RWPE2 (cell line): ENCODE measurements around the gene STK11.

Experiments used
- ATAC-seq: fragments of 200-7000 bp; cut with Tn5 transposase; 3 replicates; pipeline ENCODE4 v1.9.1; 2021; ENCODE audit warnings: low read depth
- DNase-seq: peaks from one replicate; pipeline ENCODE4 v3.0.0-alpha.2; 2020; ENCODE audit warnings: low spot score
- H3K27ac ChIP-seq: fragments of 450-650 bp; 2 replicates; pipeline ENCODE4 v1.5.1; 2017; ENCODE audit warnings: mild to moderate bottlenecking; ENCODE audit not compliant: poor library complexity, severe bottlenecking
- H3K27me3 ChIP-seq: fragments of 250-450 bp; sonication (Bioruptor Pico); 2 replicates; pipeline ENCODE4 v1.5.1; 2021; ENCODE audit warnings: mild to moderate bottlenecking, moderate library complexity; ENCODE audit not compliant: insufficient read depth, poor library complexity, severe bottlenecking
- H3K36me3 ChIP-seq: fragments of 250-450 bp; sonication (Bioruptor Pico); 2 replicates; pipeline ENCODE4 v1.5.1; 2020; ENCODE audit warnings: low read depth, mild to moderate bottlenecking, moderate library complexity
- H3K4me1 ChIP-seq: fragments of 250-450 bp; sonication (Bioruptor Pico); 2 replicates; pipeline ENCODE4 v1.5.1; 2021; ENCODE audit warnings: mild to moderate bottlenecking, moderate library complexity; ENCODE audit not compliant: insufficient read depth, poor library complexity, severe bottlenecking
- H3K4me3 ChIP-seq: fragments of 250-450 bp; sonication (Bioruptor Pico); 2 replicates; pipeline ENCODE4 v1.5.1; 2021; ENCODE audit warnings: mild to moderate bottlenecking, moderate library complexity; ENCODE audit not compliant: severe bottlenecking
- H3K9me3 ChIP-seq: fragments of 250-450 bp; sonication (Bioruptor Pico); 2 replicates; pipeline ENCODE4 v1.5.1; 2021; ENCODE audit warnings: mild to moderate bottlenecking, moderate library complexity; ENCODE audit not compliant: severe bottlenecking
- TF ChIP-seq, protein P1 (sequence below): fragments of 450-650 bp; IDR thresholded peaks from one replicate; pipeline ENCODE4 v1.5.1; 2017; ENCODE audit warnings: mild to moderate bottlenecking, moderate library complexity; ENCODE audit not compliant: poor library complexity, severe bottlenecking

STK11 gene

DNA sequence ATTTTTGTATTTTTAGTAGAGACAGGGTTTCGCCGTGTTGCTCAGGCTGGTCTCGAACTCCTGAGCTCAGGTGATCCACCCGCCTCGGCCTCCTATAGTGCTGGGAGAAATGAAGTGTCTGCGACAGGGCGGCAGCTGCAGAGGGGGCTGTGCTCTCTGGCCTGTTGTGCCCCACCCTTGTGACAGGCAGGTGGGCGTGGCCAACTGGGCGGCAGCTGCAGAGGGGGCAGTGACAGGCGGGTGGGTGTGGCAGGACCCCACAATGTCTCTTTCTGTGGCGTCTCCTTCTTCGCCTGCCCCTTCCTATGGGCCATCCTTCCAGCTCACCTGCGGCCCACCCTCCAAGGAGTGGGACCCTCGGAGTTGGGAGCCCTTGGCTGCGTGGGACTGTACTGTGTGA, 11.8 kb downstream of the STK11 start:
- DNase-seq, result no peak
- H3K36me3 ChIP-seq, result peaks cover 11% of the 10 kb centered on the region; the same call in 1 of the 2 replicates
- peaks cover 40% of the 10 kb centered on the region for H3K4me1 ChIP-seq
- no peak for ATAC-seq
- H3K27ac ChIP-seq, result peak overlapping the region; percentile 93
- no peak overlapping the region for H3K4me3 ChIP-seq
- H3K9me3 ChIP-seq, result no peaks in the 10 kb centered on the region
- TF ChIP-seq, protein P1, sequence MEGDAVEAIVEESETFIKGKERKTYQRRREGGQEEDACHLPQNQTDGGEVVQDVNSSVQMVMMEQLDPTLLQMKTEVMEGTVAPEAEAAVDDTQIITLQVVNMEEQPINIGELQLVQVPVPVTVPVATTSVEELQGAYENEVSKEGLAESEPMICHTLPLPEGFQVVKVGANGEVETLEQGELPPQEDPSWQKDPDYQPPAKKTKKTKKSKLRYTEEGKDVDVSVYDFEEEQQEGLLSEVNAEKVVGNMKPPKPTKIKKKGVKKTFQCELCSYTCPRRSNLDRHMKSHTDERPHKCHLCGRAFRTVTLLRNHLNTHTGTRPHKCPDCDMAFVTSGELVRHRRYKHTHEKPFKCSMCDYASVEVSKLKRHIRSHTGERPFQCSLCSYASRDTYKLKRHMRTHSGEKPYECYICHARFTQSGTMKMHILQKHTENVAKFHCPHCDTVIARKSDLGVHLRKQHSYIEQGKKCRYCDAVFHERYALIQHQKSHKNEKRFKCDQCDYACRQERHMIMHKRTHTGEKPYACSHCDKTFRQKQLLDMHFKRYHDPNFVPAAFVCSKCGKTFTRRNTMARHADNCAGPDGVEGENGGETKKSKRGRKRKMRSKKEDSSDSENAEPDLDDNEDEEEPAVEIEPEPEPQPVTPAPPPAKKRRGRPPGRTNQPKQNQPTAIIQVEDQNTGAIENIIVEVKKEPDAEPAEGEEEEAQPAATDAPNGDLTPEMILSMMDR, result no peak
- H3K27me3 ChIP-seq, result no peaks in the 10 kb centered on the region

DNA sequence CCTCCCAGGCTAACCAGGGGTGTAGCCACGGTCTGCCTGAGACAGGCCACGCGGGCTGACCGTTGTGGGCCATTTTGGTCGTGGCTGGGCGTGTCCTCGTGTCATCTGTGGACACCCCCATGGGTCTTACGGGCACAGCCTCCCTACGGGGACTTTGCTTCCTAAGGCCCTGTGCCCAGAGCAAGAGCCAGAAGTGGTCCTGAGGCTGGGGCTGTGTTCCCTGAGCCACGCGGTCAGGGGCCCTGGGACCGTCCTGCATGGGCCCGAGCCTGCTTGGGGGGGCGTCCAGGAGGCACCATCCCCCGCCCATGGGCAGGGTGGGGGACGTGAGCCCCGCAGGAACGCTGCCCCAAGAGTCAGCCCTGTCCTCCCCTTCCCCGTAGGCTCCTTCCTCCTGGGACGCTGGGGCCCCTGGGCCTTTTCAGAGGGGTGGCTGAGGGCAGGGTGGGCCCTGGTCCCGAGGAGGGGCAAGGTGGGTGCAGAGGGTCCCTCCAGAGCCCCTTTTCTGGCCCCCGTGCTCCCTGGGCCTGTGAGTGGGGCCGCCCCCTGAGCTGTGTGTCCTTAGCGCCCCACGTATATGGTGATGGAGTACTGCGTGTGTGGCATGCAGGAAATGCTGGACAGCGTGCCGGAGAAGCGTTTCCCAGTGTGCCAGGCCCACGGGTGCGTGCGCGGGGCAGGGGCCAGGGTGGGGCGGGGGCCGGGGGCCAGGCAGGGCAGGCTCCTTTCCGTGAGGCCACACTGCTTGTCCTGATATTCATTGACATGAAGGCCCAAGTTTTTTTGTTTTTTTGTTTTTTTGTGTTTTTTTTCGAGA, 13.4 kb downstream of the STK11 start:
- peaks cover 20% of the 10 kb centered on the region for H3K36me3 ChIP-seq
- H3K9me3 ChIP-seq, result no peaks in the 10 kb centered on the region
- H3K4me1 ChIP-seq, result peaks cover 29% of the 10 kb centered on the region
- DNase-seq (no peak), ATAC-seq (no peak)
- no peak overlapping the region for H3K27ac ChIP-seq
- TF ChIP-seq, protein P1, result no peak
- no peaks in the 10 kb centered on the region for H3K27me3 ChIP-seq
- no peak overlapping the region for H3K4me3 ChIP-seq

DNA sequence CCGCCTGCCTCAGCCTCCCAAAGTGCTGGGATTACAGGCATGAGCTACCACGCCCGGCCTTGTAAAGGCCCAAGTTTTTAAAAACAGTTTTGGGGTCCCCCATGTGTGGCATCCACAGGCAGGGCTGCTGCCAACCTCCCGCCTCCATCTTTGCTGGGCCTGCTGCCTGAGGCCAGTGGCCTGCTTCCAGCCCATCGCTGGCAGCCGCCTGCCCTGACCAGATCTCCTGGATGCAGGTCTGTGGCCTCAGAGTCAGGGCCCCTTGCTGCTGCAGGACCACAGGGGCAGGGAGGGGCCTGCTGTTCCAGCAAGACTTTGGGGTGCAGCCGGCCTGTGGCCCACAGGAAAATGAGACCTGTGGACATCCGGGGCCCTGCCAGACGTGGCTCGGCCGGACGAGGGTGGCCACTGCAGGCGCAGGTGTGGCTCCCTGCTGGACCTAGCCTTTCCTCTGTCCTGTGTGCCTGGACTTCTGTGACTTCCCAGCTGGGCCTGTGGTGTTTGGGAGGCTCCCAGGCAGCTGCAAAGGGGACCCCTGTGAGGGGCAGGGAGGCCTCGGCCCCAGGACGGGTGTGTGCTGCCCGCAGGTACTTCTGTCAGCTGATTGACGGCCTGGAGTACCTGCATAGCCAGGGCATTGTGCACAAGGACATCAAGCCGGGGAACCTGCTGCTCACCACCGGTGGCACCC, 14.4 kb downstream of the STK11 start:
- Histone ChIP-seq H3K27me3 (no peaks in the 10 kb centered on the region), H3K27ac (no peak overlapping the region), H3K4me3 (no peak overlapping the region), H3K9me3 (no peaks in the 10 kb centered on the region), H3K4me1 (peaks cover 20% of the 10 kb centered on the region), H3K36me3 (peaks cover 20% of the 10 kb centered on the region)
- no peak for DNase-seq
- TF ChIP-seq, protein P1, result no peak
- no peak for ATAC-seq

DNA sequence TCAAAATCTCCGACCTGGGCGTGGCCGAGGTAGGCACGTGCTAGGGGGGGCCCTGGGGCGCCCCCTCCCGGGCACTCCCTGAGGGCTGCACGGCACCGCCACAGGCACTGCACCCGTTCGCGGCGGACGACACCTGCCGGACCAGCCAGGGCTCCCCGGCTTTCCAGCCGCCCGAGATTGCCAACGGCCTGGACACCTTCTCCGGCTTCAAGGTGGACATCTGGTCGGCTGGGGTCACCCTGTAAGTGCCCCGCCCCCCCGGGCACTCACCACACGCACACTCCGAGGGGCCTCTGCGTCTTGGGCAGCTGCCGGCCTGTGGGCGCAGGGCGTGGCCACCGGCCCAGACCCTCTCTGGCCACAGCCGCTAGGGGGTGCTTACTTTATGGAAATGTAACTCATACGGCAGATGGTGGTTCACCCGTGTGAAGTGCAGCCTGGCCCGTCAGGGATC, 14.9 kb downstream of the STK11 start:
- H3K36me3 ChIP-seq, result peaks cover 20% of the 10 kb centered on the region

More for the DNA sequence above, 14.9 kb downstream of the STK11 start:
- DNase-seq (no peak), ATAC-seq (no peak)
- no peaks in the 10 kb centered on the region for H3K27me3 ChIP-seq
- H3K27ac ChIP-seq, result no peak overlapping the region
- TF ChIP-seq, protein P1, result no peak
- H3K9me3 ChIP-seq, result no peaks in the 10 kb centered on the region
- H3K4me1 ChIP-seq, result peaks cover 14% of the 10 kb centered on the region
- H3K4me3 ChIP-seq, result no peak overlapping the region
